ENCODE data around the gene SUSD5.
"Not testable (repeated sequence)": the region's sequence is repeated elsewhere in the genome, so short reads cannot be mapped to it uniquely, and the experiment has no call there.

Gene SUSD5

GRCh38 chr3:33187368-33187634 lies 31.3 kb downstream of the SUSD5 start:
- no peak for DNase-seq

DNA sequence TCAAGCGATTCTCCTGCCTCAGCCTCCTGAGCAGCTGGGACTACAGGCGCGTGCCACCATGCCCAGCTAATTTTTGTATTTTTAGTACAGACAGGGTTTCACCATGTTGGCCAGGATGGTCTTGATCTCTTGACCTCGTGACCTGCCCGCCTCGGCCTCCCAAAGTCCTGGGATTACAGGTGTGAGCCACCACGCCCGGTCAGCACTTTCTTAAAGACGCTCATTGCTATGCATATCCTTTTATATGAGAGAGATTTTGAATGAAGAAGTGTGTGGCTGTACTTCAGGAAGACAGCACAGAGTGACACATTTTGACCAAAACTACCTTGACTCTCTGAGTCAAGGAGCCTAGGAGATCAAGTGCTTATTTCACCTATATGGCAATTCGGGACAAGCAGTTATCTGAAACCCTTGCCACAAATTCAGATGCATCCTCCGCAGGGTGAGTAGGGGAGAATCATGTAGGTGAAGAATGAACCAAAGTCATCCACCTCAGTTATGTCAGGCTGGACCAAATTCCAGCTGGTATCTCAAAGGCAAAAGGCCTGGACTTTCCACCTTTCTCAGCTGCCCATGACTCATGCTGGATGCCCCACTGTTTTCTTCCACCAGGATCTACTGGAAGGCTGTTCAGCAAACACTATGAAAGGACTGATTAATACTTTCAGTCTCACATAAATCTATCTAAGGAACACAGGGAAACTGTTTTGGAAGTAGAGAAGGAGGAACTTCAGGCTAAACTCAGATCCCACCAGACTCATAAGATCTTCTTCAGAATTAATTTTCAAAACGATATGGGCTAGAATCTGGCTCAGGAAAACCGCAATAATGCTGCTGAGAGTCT lies 31.9 kb downstream of the SUSD5 start:
- DNase-seq = no peak

- no peak for DNase-seq
Measured at GRCh38 chr3:33184863-33185262, 33.7 kb downstream of the SUSD5 start.

- DNase-seq = not testable (repeated sequence)
Measured at GRCh38 chr3:33181641-33182040, 37.0 kb downstream of the SUSD5 start.

GRCh38 chr3:33181229-33181628 lies 37.4 kb downstream of the SUSD5 start:
- DNase-seq = no peak

DNA sequence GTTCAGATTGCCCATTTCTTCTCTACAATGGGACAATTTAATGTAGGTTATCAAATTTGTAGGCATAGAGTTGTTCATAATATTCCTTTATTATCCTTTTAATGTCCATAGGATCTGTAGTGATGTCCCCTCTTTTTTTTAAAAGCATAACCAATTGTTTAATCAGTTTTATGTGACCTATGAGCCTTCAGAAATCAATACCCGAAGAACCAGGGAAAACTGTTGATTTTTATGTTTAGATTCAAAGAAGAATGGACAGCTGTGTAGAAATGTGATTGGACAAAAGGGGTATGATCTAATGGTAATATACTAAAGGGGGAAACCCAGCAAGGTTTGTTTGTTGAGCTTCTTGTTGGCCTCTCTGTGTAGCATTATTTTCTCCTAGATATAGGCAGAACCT lies 39.5 kb downstream of the SUSD5 start:
- no peak for DNase-seq

GRCh38 chr3:33174711-33175414 lies 43.7 kb downstream of the SUSD5 start:
- DNase-seq = no peak

GRCh38 chr3:33174095-33174494 lies 44.5 kb downstream of the SUSD5 start:
- DNase-seq = no peak

DNA sequence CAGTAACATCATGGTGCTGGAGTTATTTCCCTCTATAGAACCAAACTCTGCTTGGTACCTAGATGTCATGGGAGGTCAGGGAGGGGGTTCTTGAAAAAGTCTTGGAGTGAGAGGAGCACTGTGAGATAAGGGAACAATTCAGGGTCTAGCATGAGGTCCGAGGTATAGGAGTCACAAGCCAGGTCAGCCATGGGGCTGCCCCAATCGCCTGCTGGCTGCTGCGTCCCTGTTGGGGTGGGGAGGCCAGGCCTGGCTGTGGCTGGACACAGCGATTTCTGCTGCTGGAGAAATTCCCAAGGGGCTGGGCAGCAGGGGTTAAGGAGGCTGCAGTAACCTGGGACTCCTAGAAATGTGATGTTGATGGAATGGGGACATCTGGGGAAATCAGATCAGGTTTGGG lies 44.9 kb downstream of the SUSD5 start:
- no peak for DNase-seq

DNA sequence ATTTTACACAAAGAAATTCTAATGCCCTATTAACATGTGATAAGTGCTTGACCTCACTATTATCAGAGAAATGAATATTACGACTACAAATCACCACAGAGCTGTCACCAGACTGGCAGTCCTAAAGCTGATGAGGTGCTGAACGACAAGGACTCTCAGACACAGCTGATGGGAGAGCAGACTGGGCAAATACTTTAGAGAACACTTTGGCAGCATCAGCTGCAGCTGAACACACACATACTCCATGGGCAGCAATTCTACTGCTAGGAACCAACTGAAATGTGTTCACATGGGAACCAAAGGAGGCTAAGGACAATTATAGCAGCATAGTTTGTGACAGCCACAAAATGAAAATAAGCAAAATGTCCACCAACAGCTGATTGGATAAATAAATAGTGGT lies 45.5 kb downstream of the SUSD5 start:
- no peak for DNase-seq

DNA sequence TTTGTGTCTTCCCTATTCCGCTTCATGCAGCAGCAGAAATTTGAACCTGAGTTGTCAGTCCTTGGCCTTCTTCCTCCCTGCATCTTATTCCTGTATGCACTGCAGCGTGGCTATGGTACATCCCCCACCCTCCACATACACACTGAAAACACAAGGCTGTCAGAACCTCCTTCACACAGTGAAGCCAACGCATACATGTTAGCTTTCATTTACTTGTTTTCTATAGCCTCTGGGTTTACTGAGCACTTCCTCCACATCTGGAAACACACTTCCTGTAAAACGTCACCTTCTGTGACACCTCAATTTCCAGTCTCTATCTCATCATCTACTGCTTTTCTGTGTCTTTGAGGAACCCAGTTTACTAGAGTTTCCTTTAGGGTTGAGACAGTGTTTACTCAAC lies 47.0 kb downstream of the SUSD5 start:
- no peak for DNase-seq

DNA sequence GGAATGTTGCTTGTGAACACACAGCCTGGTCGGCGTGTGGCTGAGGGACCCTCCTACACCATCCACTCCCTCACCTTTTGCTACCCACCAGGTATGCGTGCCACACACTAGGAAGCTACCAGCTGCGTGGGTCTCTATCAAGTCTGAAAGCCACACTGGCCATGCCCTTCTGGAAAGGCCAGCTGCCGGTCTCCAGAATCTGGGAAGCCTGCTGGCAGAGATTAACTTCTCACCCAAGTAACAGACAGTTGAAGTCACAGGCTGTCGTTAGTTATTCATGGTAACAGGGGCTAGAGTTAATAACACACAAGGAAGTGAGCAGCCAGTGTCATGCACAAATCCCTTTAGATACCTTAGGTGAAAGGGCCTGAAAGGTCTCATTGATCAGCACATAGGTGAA lies 48.1 kb downstream of the SUSD5 start:
- no peak for DNase-seq

DNA sequence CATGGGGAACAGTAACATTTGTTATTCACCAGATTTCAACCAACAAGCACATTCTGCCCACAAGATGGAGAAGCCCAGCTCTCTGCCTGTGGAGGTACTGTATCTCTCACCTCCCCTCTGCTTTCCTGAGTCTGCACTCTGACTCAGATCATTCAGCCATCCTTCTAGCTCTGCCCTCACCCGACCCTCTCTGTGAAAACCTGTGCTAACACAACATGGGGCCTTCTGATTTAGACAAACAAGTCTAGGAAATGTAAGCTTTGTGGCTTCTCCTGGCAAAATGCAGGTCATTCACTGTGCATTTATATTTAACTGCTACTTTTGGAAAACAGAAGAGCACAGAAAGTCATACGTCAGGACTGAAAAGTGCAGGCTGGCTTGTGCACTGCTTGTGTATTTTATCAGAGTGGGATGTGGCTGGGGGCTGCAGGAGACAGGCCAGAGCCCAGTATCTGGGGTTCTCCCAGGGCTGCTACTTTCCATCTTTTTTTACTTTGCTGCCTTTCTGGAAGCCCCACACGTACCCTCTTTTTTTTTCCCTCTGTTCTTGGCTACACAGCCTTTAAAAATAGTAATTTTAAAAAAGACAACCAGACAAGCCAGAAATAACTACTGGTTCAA lies 50.8 kb downstream of the SUSD5 start:
- no peak for DNase-seq

- DNase-seq = no peak
Measured at GRCh38 chr3:33167284-33167683, 51.3 kb downstream of the SUSD5 start.

- DNase-seq = no peak
Measured at GRCh38 chr3:33166095-33166494, 52.5 kb downstream of the SUSD5 start.

- DNase-seq = no peak
Measured at GRCh38 chr3:33165372-33165771, 53.2 kb downstream of the SUSD5 start.

DNA sequence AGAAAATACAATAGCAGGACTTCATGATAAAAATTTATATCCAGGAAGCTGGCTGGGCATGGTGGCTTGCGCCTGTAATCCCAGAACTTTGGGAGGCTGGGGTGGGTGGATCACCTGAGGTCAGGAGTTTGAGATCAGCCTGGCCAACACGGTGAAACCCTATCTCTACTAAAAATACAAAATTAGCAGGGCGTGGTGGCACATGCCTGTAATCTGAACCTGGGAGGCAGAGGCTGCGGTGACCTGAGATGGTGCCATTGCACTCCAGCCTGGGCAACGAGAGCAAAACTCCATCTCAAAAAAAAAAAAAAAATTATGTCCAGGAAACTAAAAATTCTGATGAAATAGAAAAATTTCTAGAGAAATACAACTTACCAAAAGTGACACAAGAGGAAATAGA lies 56.0 kb downstream of the SUSD5 start:
- not testable (repeated sequence) for DNase-seq

- no peak for DNase-seq
Measured at GRCh38 chr3:33159981-33160380, 58.6 kb downstream of the SUSD5 start.

GRCh38 chr3:33159234-33159633 lies 59.4 kb downstream of the SUSD5 start:
- no peak for DNase-seq

- DNase-seq = no peak
Measured at GRCh38 chr3:33155301-33155700, 63.3 kb downstream of the SUSD5 start.

- no peak for DNase-seq
Measured at GRCh38 chr3:33153782-33154181, 64.8 kb downstream of the SUSD5 start.

DNA sequence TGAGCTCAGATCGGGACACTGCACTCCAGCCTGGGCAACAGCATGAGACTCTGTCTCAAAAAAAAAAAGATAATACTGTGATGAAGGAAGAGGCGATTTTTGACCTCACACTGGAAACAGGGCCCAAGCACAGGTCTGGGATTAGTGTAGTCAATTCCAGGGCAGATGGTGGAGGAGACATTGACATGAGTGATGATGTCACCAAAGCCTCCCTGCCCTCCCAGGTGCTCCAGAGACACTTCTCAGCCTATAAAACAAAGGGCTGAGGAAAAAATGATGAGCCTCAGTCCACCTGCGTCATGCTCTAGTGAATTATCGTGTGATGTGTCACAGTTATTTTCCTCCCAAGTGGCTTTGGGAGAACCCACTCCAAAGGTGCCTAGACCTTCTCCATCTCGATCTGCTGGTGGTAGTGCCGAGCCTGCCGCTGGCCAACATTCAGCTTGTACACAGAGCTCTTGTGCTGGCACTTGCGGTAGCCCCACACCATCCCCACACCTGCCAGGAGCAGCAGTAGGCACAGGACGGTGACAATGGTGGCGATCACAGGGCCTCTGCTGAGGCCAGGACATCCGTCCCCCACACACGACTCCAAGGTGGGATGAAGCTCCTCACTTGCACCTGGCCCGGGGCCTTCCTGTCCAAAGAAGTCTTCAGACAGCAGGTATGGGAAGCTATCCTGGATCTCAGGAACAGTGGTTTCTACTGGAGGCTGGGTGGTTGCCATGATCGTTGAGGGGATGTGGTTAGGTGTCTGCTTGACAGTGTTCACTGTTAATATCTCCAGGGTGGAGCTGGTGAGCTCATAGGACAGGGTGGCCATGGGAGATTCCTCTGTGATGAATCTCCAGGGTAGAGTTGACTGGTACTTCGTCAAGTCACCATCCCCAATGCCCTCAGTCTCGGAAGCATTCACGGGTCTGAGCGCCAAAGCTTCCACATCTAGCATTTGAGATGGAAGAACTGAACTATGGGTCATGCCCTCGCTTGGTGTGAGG lies 65.9 kb downstream of the SUSD5 start:
- DNase-seq = no peak

GRCh38 chr3:33149342-33149741 lies 69.3 kb downstream of the SUSD5 start:
- no peak for DNase-seq

Data from activated effector memory CD4-positive, alpha-beta T cell treated with anti-CD3 and anti-CD28 coated beads, Interleukin-2, amount 50 U/mL, for 16 hours (primary cell).